IPS-NIHi11 (cell line): Measurements from ENCODE around the gene NECTIN2.
"Not testable (repeated sequence)": the region's sequence is repeated elsewhere in the genome, so short reads cannot be mapped to it uniquely, and the experiment has no call there.

Source experiments
- DNase-seq: peaks from one replicate; pipeline ENCODE4 v3.0.0; 2012; ENCODE audit warnings: mixed read lengths, low spot score

NECTIN2 gene

DNA sequence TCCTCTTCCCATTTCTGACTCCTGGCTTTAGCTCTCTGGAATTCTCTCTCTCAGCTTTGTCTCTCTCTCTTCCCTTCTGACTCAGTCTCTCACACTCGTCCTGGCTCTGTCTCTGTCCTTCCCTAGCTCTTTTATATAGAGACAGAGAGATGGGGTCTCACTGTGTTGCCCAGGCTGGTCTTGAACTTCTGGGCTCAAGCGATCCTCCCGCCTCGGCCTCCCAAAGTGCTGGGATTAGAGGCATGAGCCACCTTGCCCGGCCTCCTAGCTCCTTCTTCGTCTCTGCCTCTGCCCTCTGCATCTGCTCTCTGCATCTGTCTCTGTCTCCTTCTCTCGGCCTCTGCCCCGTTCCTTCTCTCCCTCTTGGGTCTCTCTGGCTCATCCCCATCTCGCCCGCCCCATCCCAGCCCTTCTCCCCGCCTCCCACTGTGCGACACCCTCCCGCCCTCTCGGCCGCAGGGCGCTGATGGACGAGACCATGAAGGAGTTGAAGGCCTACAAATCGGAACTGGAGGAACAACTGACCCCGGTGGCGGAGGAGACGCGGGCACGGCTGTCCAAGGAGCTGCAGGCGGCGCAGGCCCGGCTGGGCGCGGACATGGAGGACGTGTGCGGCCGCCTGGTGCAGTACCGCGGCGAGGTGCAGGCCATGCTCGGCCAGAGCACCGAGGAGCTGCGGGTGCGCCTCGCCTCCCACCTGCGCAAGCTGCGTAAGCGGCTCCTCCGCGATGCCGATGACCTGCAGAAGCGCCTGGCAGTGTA is 62.2 kb downstream of the NECTIN2 start:
- DNase-seq = no peak

DNA sequence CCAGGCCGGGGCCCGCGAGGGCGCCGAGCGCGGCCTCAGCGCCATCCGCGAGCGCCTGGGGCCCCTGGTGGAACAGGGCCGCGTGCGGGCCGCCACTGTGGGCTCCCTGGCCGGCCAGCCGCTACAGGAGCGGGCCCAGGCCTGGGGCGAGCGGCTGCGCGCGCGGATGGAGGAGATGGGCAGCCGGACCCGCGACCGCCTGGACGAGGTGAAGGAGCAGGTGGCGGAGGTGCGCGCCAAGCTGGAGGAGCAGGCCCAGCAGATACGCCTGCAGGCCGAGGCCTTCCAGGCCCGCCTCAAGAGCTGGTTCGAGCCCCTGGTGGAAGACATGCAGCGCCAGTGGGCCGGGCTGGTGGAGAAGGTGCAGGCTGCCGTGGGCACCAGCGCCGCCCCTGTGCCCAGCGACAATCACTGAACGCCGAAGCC is 62.8 kb downstream of the NECTIN2 start:
- no peak for DNase-seq

DNA sequence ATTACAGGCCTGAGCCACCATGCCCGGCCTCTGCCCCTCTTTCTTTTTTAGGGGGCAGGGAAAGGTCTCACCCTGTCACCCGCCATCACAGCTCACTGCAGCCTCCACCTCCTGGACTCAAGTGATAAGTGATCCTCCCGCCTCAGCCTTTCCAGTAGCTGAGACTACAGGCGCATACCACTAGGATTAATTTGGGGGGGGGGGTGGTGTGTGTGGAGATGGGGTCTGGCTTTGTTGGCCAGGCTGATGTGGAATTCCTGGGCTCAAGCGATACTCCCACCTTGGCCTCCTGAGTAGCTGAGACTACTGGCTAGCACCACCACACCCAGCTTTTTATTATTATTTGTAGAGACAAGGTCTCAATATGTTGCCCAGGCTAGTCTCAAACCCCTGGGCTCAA is 63.7 kb downstream of the NECTIN2 start:
- no peak for DNase-seq

DNA sequence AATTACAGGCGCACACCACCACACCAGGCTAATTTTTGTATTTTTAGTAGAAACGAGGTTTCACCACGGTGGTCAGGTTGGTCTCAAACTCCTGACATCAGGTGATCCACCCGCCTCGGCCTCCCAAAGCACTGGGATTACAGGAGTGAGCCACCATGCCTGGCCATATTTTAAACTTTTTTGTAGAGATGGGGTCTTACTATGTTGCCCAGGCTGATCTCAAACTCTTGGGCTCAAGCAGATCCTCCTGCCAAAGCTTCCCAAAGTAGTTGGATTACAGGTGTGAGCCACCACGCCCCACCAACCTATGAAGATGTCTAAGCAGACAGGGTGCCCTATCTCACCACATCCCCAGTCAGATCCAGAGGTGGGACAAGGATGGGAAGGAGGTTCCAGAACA is 65.8 kb downstream of the NECTIN2 start:
- not testable (repeated sequence) for DNase-seq

DNA sequence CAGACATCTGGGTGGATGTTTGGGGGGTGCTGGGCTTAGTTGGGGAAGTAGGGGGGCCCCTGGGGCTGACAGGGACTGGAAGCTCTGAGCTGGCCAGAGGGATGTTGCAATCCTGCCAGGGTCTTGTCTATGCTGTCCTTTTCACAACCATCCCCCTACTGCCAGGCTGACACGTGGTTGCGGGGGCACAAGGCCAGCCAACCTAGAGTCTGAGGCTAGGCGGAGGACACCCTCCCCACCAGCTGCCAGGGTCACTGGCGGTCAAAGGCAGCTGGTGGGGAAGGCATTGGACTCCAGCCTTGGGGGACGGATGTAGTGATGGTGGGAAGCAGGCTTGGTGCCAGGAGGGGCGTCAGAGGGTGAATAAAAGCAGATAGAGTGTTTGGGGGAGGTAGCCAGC is 66.8 kb downstream of the NECTIN2 start:
- DNase-seq = no peak

DNA sequence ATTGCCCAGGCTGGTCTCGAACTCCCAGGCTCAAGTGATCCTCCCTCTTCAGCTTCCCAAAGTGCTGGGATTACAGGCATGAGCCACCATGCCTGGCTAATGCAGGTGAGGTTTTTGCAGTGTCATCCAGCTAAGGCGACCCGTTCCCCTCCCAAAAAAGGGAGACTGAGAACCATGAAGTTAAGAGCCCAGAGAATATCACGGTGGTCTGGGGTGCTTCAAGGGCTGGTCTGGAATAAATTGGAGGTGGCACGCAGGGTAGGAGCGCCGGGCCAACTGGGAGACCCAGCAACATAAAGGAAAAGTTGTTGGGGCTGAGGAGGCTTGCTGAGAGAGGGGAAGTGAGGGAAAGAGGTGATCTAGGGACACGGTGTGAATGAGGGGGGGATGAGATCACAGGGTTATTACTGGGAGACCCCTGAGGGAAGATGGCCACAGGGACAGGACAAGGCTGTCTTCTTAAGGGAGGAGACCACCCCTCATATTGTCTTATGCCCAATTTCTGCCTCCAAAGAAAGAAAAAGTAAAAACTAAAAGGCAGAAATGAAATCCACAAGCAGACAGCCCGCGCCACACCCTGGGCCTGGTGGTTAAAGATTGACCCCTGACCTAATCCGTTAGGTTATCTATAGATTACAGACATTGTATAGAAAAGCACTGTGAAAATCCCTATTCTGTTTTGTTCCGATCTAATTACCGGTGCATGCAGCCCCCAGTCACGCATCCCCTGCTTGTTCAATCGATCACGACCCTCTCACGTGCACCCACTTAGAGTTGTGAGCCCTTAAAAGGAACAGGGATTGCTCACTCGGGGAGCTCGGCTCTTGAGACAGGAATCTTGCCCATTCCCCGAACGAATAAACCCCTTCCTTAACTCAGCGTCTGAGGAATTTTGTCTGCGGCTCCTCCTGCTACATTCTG is 67.7 kb downstream of the NECTIN2 start:
- DNase-seq = not testable (repeated sequence)

DNA sequence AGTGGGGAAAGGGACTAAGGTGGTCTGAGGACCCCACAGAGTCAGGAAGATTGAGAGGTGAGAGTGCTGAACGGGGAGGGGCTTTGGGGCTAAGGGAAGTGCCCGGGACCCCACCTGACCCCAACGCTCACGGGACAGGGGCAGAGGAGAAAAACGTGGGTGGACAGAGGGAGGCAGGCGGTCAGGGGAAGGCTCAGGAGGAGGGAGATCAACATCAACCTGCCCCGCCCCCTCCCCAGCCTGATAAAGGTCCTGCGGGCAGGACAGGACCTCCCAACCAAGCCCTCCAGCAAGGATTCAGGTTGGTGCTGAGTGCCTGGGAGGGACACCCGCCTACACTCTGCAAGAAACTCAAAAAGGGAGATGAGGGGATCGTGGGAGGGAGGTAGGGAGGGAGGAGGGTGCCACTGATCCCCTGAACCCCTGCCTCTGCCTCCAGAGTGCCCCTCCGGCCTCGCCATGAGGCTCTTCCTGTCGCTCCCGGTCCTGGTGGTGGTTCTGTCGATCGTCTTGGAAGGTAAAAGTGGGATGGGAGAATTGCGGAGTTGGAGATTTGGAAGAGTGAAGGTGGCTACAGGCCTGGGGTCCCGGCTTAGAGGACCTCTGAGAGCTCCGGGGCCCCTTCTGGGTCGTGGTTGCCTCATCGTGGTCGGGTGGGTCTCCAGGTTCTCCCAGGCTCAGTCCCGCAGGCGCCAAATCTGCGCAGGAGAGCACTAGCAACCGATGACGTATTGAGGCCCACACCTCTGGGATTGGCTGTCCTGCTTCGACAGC is 68.5 kb downstream of the NECTIN2 start, which contains the start of gene APOC1:
Gene APOC1 (plus strand): TSS at position 176 of the 774 bp plus-strand sequence. CDS start 284 bp downstream, at position 460.
- DNase-seq = peak; percentile 89

DNA sequence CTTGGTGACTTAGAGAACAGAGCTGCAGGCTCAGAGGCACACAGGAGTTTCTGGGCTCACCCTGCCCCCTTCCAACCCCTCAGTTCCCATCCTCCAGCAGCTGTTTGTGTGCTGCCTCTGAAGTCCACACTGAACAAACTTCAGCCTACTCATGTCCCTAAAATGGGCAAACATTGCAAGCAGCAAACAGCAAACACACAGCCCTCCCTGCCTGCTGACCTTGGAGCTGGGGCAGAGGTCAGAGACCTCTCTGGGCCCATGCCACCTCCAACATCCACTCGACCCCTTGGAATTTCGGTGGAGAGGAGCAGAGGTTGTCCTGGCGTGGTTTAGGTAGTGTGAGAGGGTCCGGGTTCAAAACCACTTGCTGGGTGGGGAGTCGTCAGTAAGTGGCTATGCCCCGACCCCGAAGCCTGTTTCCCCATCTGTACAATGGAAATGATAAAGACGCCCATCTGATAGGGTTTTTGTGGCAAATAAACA is 78.2 kb downstream of the NECTIN2 start:
- no peak for DNase-seq

DNA sequence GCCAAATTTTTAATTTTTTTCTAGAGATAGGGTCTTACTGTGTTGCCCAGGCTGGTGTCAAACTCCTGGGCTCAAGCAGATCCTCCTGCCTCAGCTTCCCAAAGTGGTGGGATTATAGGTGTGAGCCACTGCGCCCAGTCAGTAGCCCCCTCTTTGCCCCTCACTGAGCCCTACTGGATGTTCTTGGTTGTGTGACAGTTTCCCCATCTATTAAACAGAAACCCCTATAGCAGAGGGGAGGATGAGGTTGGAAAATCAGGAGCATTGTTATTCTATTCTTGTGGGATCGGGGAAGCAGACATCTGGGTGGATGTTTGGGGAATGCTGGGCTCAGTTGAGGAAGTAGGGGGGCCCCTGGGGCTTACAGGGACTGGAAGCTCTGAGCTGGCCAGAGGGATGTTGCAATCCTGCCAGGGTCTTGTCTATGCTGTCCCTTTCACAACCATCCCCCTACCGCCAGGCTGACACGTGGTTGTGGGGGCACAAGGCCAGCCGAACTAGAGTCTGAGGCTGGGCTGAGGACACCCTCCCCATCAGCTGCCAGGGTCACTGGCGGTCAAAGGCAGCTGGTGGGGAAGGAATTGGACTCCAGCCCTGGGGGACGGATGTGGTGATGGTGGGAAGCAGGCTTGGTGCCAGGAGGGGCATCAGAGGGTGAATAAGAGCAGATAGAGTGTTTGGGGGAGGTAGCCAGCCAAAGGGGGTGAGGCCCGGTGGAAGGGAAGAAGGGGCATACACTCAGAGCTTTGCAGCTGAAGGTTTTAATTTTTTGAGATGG is 79.2 kb downstream of the NECTIN2 start:
- DNase-seq = no peak

DNA sequence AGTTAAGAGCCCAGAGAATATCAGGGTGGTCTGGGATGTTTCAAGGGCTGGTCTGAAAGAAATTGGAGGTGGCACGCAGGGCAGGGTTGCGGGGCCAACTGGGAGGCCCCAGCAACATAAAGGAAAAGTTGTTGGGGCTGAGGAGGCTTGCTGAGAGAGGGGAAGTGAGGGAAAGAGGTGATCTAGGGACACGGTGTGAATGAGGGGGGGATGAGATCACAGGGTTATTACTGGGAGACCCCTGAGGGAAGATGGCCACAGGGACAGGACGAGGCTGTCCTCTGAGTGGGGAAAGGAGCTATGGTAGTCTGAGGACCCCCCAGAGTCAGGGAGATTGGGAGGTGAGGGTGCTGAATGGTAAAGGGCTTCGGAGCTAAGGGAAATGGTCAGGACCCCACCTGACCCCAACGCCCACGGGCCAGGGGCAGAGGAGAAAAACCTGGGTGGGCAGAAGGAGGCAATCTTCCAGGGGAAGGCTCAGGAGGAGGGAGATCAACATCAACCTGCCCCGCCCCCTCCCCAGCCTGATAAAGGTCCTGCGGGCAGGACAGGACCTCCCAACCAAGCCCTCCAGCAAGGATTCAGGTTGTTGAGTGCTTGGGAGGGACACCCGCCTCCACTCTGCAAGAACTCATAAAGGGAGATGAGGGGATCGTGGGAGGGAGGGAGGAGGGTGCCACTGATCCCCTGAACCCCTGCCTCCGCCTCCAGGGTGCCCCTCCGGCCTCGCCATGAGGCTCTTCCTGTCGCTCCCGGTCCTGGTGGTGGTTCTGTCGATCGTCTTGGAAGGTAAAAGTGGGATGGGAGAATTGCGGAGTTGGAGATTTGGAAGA is 80.4 kb downstream of the NECTIN2 start:
- not testable (repeated sequence) for DNase-seq

DNA sequence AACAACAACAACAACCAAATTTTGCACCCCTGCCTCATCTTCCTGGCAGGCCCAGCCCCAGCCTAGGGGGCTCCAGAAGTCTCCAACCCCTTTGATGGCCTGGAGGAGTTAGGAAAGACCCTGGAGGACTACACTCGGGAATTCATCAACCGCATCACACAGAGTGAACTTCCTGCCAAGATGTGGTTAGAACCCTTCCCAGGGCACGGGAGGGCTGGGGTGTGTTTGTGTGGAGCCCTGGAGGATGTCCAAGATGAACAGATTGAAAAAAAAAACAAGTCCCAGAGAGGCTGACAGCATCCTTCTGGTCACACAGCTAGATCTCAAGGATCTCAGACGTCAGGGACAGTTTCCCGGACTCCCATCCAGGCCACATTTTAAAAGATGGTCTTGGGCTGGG is 81.6 kb downstream of the NECTIN2 start:
- DNase-seq = no peak

DNA sequence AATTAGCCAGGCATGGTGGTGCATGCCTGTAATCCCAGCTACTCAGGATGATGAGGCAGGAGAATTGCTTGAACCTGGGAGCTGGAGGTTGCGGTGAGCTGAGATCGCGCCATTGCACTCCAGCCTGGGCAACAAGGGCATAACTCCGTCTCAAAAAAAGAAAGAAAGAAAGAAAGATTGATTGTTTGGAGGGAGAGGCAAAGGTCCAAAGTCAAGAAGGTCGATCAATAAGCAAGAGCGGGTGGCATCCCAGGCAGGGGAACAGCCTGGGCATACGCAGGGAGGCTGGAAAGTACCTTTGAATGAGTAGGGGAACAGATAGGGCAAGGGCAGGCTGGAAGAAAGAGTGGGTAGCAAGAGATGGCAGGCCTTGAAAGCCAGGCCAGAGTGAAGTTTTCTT is 84.0 kb downstream of the NECTIN2 start:
- DNase-seq = no peak

DNA sequence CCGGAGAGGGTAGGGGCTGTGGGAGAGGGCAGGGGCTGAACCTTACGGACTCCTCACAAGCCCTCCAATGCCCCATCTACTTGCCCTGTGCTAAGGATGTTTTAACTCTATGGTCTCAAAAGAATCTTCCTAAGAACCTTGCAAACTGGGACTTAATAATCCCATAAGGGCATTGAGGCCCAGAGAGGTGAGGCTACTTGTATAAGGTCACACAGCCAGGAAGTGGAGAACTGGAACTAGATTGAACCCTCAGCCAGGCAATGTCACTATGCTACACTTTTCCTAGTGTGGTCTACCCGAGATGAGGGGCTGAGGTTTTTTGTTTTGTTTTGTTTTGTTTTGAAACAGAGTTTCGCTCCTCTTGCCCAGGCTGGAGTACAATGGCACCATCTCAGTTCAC is 85.4 kb downstream of the NECTIN2 start:
- DNase-seq = no peak
